Muscle layer of colon (tissue), 2 donors: ENCODE data around the gene SMPD3.

ENCODE experiments used
- H3K27ac ChIP-seq: one replicate; pipeline ENCODE4 v1.7.0; 2013; ENCODE audit warnings: low read depth, mild to moderate bottlenecking, low read length, moderate library complexity
- H3K27me3 ChIP-seq, 2 donors: one replicate each; pipeline ENCODE4 v1.7.0; 2013; ENCODE audit warnings: low read length in 2 of 2, mild to moderate bottlenecking in 2 of 2; ENCODE audit not compliant: insufficient read depth in 2 of 2, control insufficient read depth in 1 of 2
- H3K36me3 ChIP-seq: one replicate; pipeline ENCODE4 v1.7.0; 2013; ENCODE audit warnings: mild to moderate bottlenecking, low read length; ENCODE audit not compliant: insufficient read depth
- H3K4me1 ChIP-seq: one replicate; pipeline ENCODE4 v1.7.0; 2013; ENCODE audit warnings: mild to moderate bottlenecking, low read length; ENCODE audit not compliant: insufficient read depth
- H3K4me3 ChIP-seq, 2 donors: one replicate each; pipeline ENCODE4 v1.7.0; 2013; ENCODE audit warnings: low read length in 2 of 2, low read depth in 1 of 2, mild to moderate bottlenecking in 1 of 2, moderate library complexity in 1 of 2
- H3K9ac ChIP-seq: one replicate; pipeline ENCODE4 v1.7.0; 2013; ENCODE audit warnings: low read length
- H3K9me3 ChIP-seq: one replicate; pipeline ENCODE4 v1.7.0; 2013; ENCODE audit warnings: mild to moderate bottlenecking, low read length
- donor health status: abdominal sarcoma.
- donor health status: Adenocarcinoma of cecum.

The SMPD3 gene

DNA sequence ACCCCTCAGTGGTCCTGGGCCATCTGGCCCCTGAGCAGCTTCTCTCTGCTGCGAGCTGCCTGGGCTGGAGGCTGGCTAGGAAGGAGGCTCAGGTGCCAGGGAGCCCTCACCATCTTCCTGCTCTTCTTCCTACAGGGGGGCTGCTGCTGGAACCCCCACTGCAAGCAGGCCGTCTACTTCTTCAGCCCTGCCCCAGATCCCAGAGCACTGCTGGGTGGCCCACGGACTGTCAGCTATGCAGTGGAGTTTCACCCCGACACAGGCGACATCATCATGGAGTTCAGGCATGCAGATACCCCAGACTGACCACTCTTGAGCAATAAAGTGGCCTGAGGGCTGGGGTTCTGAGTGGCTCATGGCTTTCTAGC is 91.4 kb downstream of the SMPD3 start:
- H3K9ac ChIP-seq: no peak overlapping the region
- H3K9me3 ChIP-seq: no peaks in the 10 kb centered on the region
- no peak overlapping the region for H3K4me3 ChIP-seq
- H3K27ac ChIP-seq: no peak overlapping the region
- peaks cover under 1% of the 10 kb centered on the region for H3K4me1 ChIP-seq
- H3K36me3 ChIP-seq: peaks cover 51% of the 10 kb centered on the region
- no peaks in the 10 kb centered on the region for H3K27me3 ChIP-seq

DNA sequence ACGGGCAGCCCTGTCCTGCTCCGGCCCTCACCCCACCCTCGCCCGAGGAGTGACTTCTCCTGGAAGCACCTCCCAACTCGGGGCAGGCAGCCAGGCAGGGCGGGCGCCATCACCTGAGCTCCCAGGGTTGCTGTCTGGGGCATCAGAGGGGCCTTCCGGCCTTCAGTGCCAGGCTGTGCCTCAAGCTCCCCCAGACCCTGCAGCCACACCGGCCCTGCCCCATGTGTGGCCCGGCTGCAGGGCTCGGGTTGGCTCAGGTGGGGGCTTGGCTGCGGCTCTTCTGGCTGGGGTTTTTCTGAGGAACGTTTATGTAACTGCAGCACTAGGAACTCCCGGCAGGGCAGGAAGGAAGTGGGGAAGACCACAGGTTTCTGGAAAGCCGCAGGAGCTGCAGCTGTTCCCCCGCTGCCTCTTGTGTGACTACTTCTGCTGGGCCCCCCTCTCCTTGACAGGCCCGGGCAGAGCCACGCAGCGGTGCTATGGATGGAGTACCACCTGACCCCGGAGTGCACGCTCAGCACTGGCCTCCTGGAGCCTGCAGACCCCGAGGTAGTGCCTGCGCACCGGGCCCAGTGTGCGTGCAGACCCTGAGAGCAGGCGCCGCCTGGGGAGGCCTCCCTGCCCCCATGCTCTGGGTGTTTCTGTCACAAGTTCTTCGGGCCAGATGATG is 91.9 kb downstream of the SMPD3 start:
- H3K27me3 ChIP-seq: no peaks in the 10 kb centered on the region
- no peaks in the 10 kb centered on the region for H3K4me1 ChIP-seq
- no peak overlapping the region for H3K9ac ChIP-seq
- H3K36me3 ChIP-seq: peaks cover 56% of the 10 kb centered on the region
- H3K27ac ChIP-seq: no peak overlapping the region
- no peaks in the 10 kb centered on the region for H3K9me3 ChIP-seq
- no peak overlapping the region for H3K4me3 ChIP-seq

DNA sequence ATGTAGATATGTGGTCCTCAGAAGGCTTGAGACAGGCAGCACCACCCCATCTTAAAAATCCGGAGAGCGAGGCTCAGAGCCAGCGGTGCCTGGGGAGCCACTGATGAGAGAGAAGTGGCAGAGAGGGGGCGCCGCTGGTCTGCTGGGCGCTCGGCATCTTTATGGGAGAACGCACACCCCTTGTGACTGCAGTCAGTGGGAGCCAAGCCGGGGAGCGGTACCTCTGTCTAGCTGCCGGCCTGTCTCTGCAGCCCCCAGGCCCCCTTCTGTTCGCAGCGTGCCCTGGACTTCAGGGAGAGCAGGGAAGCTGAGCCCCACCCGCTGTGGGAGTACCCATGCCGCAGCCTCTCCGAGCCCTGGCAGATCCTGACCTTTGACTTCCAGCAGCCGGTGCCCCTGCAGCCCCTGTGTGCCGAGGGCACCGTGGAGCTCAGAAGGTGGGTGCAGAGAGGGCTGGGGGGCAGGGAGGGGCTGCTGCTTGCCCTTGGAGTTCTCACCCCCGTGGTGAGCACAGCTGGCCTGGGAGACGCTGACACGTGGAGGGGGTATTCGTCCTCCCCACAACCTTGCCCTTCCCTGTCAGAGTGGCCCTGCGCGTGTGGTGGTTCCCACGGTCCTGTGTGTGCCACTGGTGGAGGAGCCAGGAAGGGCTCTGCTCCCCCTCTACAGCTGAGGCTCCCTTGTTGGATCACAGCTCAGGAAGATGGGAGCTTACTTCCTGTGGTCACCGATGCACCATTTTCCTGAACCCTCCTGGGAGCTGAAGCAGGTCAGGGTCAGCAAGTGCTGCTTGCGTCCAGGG is 92.7 kb downstream of the SMPD3 start:
- Histone ChIP-seq H3K4me3 (no peak overlapping the region), H3K9me3 (no peaks in the 10 kb centered on the region), H3K27ac (no peak overlapping the region), H3K4me1 (no peaks in the 10 kb centered on the region), H3K9ac (no peak overlapping the region), H3K36me3 (peaks cover 58% of the 10 kb centered on the region), H3K27me3 (no peaks in the 10 kb centered on the region)

DNA sequence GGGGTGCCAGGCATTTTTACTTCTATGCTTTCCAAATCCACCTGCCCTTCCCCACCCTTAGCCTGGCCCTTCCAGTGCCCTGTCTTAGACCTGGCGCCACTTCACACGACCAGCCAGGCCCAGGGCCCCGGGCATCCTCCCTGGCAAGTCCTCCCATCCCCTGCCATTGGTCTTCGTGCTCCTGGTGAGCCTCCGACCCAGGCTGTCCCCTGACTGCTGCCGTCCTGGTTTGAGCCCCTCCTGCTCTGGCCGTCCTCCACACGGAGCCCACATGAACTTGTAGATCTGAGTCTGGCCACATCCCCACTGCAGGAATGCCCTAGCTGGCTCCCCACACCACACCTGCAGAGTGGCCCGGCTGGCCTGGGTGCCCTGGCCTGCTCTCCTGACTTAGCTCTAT is 93.5 kb downstream of the SMPD3 start:
- Histone ChIP-seq H3K9ac (no peak overlapping the region), H3K27me3 (no peaks in the 10 kb centered on the region), H3K9me3 (no peaks in the 10 kb centered on the region), H3K27ac (no peak overlapping the region), H3K4me3 (no peak overlapping the region), H3K4me1 (no peaks in the 10 kb centered on the region), H3K36me3 (peaks cover 58% of the 10 kb centered on the region)

DNA sequence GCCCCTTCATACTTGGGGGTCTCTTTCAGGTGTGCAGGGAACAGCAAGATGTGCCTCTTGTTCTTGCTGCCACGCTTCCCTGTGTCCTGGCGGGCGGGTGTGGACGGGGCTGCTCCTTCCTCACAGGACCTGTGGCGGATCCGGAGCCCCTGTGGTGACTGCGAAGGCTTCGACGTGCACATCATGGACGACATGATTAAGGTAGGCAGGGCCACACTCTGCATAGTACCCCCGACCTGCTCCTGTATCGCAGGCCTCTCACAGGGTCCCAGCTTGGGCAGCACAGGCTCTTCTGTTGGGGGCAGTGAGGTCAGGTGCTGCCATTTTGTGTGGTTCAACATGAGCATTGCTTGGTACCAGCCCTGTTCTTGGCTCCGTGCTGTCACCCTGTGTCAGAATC is 94.9 kb downstream of the SMPD3 start:
- no peak overlapping the region for H3K4me3 ChIP-seq
- no peak overlapping the region for H3K27ac ChIP-seq
- H3K27me3 ChIP-seq: no peaks in the 10 kb centered on the region
- no peaks in the 10 kb centered on the region for H3K4me1 ChIP-seq
- peaks cover 72% of the 10 kb centered on the region for H3K36me3 ChIP-seq
- no peaks in the 10 kb centered on the region for H3K9me3 ChIP-seq
- H3K9ac ChIP-seq: no peak overlapping the region

DNA sequence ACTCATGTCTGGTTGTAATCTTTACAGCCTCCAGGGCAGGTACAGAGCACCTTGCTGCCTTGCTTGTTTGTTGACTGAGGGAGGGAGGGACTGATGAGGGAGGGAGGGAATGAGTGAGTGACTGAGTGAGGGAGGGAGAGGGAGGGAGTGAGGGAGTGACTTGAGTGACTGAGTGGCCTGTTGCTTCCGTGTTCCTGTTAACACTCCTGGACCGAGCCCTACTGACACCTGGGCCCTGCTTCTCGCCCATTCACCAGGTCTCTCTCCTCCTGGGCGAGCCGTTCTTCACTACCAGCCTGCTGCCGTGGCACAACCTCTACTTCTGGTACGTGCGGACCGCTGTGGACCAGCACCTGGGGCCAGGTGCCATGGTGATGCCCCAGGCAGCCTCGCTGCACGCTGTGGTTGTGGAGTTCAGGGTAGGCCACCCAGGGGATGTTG is 96.3 kb downstream of the SMPD3 start:
- Histone ChIP-seq H3K9ac (no peak overlapping the region), H3K4me3 (no peak overlapping the region), H3K36me3 (peaks cover 82% of the 10 kb centered on the region), H3K4me1 (no peaks in the 10 kb centered on the region), H3K27ac (no peak overlapping the region), H3K9me3 (no peaks in the 10 kb centered on the region), H3K27me3 (no peaks in the 10 kb centered on the region)

DNA sequence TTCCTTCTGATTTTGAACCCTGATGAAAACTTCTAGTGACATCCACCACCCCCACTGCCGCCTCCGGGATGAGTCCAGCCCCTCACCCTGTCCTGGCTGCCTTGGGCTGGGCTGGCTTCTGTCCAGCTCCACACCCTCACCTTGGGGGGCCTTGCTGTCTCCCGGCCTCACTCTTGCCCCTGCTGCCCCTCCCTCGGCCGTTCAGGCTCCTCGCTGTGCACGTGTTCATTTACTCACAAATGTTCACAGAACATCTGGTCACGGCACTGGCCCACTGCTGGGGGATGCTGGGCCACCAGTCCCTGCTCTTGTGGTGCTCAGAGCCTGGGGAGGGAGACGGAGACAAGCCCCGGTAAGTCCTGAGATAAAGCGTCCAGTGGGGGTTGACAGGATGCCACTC is 96.8 kb downstream of the SMPD3 start:
- H3K27me3 ChIP-seq: no peaks in the 10 kb centered on the region
- H3K4me1 ChIP-seq: no peaks in the 10 kb centered on the region
- H3K4me3 ChIP-seq: no peak overlapping the region
- peaks cover 82% of the 10 kb centered on the region for H3K36me3 ChIP-seq
- no peak overlapping the region for H3K9ac ChIP-seq
- no peak overlapping the region for H3K27ac ChIP-seq
- H3K9me3 ChIP-seq: no peaks in the 10 kb centered on the region

DNA sequence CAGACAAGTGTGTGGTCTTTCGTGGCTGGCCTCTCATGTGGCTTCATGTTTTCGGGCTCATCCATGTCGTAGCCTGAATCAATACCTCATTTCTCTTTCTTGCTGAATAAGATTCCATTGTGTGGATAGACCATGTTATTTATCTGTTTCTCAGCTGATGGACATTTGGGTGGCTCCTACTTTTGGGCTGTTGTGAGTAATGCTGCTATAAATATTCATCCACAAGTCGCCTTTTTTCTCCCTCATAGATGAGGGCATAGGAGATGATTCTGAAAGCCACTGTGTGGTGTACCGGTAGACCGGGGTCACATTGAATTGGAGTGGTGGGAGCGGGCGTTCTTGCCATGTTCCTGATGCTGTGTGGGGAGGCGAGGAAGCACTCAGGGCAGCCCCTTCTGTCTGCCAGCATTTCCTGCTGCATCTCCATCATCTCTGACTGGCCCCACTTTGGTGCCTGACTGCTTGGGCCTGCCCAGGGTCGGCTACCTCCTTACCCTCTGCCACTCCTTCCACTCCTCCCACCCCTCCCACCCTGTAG is 97.4 kb downstream of the SMPD3 start:
- no peaks in the 10 kb centered on the region for H3K9me3 ChIP-seq
- peaks cover 83% of the 10 kb centered on the region for H3K36me3 ChIP-seq
- no peaks in the 10 kb centered on the region for H3K27me3 ChIP-seq
- H3K4me1 ChIP-seq: no peaks in the 10 kb centered on the region
- H3K27ac ChIP-seq: no peak overlapping the region
- H3K9ac ChIP-seq: no peak overlapping the region
- H3K4me3 ChIP-seq: no peak overlapping the region

DNA sequence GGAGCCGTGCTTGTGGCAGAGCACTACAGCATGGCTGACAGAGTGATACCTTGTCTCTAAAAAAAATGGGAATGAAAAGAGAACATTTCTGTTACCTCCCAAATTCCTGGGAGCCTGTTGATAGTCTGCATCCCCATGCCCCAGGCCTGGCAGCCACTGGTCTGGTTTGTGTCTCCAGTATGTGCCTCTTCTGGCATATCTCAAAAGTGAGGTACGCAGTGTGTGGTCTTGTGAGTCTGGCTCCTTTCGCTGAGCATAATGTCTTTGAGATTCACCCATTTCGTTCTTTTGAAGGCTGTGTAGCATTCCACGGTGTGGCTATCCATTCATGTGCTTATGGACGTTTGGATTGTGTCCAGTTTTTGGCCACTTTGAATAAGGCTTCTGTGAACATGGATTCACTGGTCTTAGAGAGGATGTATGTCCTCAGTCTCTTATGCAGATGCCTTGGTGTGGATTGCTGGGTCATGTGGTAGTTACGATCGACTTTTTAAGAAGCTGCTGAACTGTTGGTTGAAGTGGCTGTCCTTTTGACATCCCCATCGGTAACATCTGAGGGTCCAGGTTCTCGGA is 98.4 kb downstream of the SMPD3 start:
- Histone ChIP-seq H3K9ac (no peak overlapping the region), H3K4me3 (no peak overlapping the region), H3K27me3 (no peaks in the 10 kb centered on the region), H3K27ac (no peak overlapping the region), H3K36me3 (peaks cover 83% of the 10 kb centered on the region), H3K9me3 (no peaks in the 10 kb centered on the region), H3K4me1 (no peaks in the 10 kb centered on the region)

DNA sequence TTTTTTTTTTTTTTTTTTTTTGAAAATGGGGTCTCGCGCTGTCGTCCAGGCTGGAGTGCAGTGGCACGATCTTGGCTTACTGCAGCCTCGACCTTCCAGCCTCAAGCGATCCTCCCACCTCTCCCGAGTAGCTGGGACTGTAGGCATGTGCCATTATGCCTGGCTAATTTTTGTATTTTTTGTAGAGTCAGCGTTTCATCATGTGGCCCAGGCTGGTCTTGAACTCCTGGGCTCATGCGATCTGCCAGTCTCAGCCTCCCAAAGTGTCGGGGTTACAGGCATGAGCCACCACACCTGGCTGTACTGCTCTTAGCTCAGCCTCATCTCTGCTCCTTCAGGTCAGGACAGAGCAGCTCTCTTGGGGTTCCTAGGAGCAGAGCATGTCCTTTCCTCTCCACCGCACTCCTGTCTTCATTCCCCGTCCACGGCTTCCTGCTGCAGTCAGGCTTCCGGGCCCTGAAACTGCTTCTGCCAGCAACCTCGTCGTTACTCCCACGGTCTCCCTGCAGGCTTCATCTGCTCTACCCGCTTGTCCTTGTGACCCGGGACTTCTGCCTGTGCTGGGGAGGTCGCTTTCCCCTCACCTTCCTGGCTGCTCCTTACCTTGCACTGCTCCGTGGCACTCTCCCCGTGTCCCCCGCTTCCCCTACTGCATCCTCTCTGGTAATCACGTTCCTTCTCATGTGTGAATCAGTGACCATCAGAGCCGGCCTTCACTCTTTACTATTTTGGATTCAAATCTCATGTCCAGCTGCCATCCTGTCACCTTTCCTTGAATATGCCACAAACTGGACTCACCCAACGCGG is 99.5 kb downstream of the SMPD3 start:
- peaks cover 77% of the 10 kb centered on the region for H3K36me3 ChIP-seq
- H3K27ac ChIP-seq: no peak overlapping the region
- H3K9me3 ChIP-seq: no peaks in the 10 kb centered on the region
- H3K27me3 ChIP-seq: no peaks in the 10 kb centered on the region
- no peaks in the 10 kb centered on the region for H3K4me1 ChIP-seq
- H3K9ac ChIP-seq: no peak overlapping the region
- H3K4me3 ChIP-seq: no peak overlapping the region

DNA sequence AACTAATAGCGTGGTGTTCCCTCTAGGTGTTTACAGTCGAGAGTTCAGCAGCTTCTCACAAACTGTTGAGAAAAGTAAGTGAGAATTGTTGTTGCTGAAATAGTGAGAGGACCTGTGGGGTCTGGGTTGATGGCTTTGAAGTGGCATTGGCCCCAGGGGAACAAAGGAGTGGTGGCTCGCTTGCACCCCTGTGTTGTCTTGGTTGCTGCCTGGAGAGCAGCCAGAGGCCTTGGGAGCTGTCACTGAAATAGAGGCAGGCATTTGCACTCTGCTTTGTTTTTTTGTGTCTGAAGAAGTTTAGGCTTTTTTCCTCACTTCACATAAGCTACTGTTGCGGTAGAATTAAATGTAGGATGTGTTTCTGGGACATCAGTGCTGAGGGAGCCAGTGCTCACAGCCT is 100.7 kb downstream of the SMPD3 start:
- Histone ChIP-seq H3K27ac (no peak overlapping the region), H3K36me3 (peaks cover 74% of the 10 kb centered on the region), H3K9ac (no peak overlapping the region), H3K27me3 (no peaks in the 10 kb centered on the region), H3K4me1 (no peaks in the 10 kb centered on the region), H3K4me3 (no peak overlapping the region), H3K9me3 (no peaks in the 10 kb centered on the region)
